Upper lobe of left lung (tissue), 4 donors: ENCODE results near the gene CCDC33.

Experiments
- EP300 ChIP-seq, 4 donors: sonication (generic); formaldehyde crosslinking; IDR thresholded peaks; one replicate each; pipeline ENCODE4 v1.5.1; 2017; ENCODE audit warnings: antibody characterized with exemption in 4 of 4, control low read depth in 2 of 4
- POLR2A ChIP-seq, 4 donors: fragments of 450-650 bp; IDR thresholded peaks; one replicate each; pipeline ENCODE4 v1.5.1; 2016 to 2017; ENCODE audit warnings: antibody characterized with exemption in 4 of 4, mild to moderate bottlenecking in 2 of 4
- POLR2AphosphoS5 ChIP-seq, 2 donors: sonication (generic); formaldehyde crosslinking; IDR thresholded peaks; one replicate each; pipeline ENCODE4 v1.5.1; 2017; ENCODE audit warnings: antibody characterized with exemption in 2 of 2
- TF ChIP-seq, protein P1 (sequence below), 6 experiments: fragments of 450-650 bp in 4 of 6; fragments of 200-600 bp in 2 of 6; sonication (generic) in 2 of 6; IDR thresholded peaks; one replicate each; pipeline ENCODE4 v1.5.1; 2016 to 2019; ENCODE audit warnings: antibody characterized with exemption in 6 of 6

DNA sequence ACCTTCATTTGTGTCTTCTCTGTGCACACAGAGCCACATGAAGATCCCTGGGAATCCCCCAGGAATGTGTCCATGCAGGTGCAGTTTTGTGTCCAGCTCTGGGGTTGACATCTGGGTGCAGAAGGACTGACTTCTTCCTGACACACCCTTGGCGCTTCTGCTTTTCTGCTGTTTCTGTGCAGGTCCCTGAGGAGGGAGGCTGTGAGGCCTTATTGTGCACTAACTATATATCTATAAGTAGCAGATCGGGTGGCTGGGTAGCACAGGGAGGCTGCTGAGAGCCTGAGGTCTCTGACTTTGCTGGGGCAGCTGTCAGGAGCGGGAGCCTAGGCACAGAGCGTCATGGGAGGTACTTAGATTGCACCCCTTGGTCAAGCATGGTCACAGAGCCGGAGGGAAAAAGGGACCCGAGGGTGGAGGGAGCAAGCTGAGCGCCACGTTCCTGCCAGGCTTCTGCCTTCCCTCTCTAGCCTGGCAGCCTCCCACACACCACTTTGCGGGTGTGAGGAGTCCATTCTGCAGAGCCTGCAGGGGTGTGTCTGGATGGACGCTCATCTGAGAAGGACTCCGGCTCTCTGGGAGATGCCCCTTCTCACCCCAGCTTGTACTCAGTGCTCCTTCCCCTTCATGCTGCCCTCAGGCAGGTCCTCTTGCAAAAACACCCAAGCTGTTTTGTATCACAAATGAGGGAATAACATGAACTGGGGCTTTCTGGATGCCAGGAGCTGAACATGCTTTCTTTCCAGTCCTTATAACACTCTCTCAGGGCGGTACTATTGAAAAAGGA lies 23.9 kb downstream of the CCDC33 start:
- TF ChIP-seq, protein P1, sequence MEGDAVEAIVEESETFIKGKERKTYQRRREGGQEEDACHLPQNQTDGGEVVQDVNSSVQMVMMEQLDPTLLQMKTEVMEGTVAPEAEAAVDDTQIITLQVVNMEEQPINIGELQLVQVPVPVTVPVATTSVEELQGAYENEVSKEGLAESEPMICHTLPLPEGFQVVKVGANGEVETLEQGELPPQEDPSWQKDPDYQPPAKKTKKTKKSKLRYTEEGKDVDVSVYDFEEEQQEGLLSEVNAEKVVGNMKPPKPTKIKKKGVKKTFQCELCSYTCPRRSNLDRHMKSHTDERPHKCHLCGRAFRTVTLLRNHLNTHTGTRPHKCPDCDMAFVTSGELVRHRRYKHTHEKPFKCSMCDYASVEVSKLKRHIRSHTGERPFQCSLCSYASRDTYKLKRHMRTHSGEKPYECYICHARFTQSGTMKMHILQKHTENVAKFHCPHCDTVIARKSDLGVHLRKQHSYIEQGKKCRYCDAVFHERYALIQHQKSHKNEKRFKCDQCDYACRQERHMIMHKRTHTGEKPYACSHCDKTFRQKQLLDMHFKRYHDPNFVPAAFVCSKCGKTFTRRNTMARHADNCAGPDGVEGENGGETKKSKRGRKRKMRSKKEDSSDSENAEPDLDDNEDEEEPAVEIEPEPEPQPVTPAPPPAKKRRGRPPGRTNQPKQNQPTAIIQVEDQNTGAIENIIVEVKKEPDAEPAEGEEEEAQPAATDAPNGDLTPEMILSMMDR (IDR thresholded peaks at IDR 0.05) = no peak
- TF ChIP-seq POLR2A (IDR thresholded peaks at IDR 0.05) = no peak
- no peak for TF ChIP-seq POLR2AphosphoS5 (IDR thresholded peaks at IDR 0.05)
- TF ChIP-seq EP300 (IDR thresholded peaks at IDR 0.05) = no peak
